Measurements from ENCODE around the gene WFIKKN2.

WFIKKN2 gene

GRCh38 chr17:50815400-50815799, 20.0 kb upstream of the WFIKKN2 start:
- Histone ChIP-seq H3K4me3 (ENCODE audit: low read length) (no peak overlapping the region), H3K9me3 (ENCODE audit: control insufficient read depth, low read length) (no peaks in the 10 kb centered on the region), H3K27me3 (replicated peaks; ENCODE audit: control insufficient read depth, insufficient read depth, low read length) (peaks cover 49% of the 10 kb centered on the region), H3K36me3 (ENCODE audit: control insufficient read depth, insufficient read depth, low read length, severe bottlenecking) (no peaks in the 10 kb centered on the region), H3K4me1 (ENCODE audit: control insufficient read depth, insufficient read depth, low read length) (no peaks in the 10 kb centered on the region), H3K9ac (ENCODE audit: low read length) (no peak overlapping the region)
- no peak for DNase-seq (ENCODE audit: low read depth)

DNA sequence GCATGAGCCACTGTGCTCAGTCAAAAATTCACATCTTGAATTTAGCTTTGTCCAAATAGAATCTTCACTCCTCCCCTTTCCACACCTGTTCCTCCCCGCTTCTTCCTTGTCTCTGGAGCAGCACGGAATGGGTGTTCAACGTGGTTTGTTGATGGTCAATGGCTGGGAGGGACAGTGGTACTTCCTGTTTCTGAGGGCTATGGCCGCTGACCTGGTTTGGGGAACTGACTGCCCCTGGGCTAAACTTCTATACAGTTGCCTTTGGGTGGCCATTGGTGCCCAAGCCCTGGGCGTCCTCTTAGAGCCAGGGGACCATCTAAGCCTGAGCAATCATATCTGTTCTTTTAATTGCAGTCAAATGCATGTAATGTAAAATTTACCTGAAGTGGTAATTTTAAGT, 19.1 kb upstream of the WFIKKN2 start:
- no peak for DNase-seq (ENCODE audit: low read depth)
- H3K4me1 ChIP-seq (ENCODE audit: control insufficient read depth, insufficient read depth, low read length) = no peaks in the 10 kb centered on the region
- no peak overlapping the region for H3K4me3 ChIP-seq (ENCODE audit: low read length)
- H3K9ac ChIP-seq (ENCODE audit: low read length) = no peak overlapping the region
- no peaks in the 10 kb centered on the region for H3K36me3 ChIP-seq (ENCODE audit: control insufficient read depth, insufficient read depth, low read length, severe bottlenecking)
- H3K9me3 ChIP-seq (ENCODE audit: control insufficient read depth, low read length) = no peaks in the 10 kb centered on the region
- peaks cover 46% of the 10 kb centered on the region for H3K27me3 ChIP-seq (replicated peaks; ENCODE audit: control insufficient read depth, insufficient read depth, low read length)

GRCh38 chr17:50816771-50817751, 18.3 kb upstream of the WFIKKN2 start:
- peaks cover 43% of the 10 kb centered on the region for H3K27me3 ChIP-seq (replicated peaks; ENCODE audit: control insufficient read depth, insufficient read depth, low read length)
- H3K4me1 ChIP-seq (ENCODE audit: control insufficient read depth, insufficient read depth, low read length) = no peaks in the 10 kb centered on the region
- H3K9me3 ChIP-seq (ENCODE audit: control insufficient read depth, low read length) = no peaks in the 10 kb centered on the region
- H3K4me3 ChIP-seq (ENCODE audit: low read length) = no peak overlapping the region
- peak; percentile 42 for DNase-seq (ENCODE audit: low read depth)
- no peaks in the 10 kb centered on the region for H3K36me3 ChIP-seq (ENCODE audit: control insufficient read depth, insufficient read depth, low read length, severe bottlenecking)
- no peak overlapping the region for H3K9ac ChIP-seq (ENCODE audit: low read length)

GRCh38 chr17:50817838-50818237, 17.5 kb upstream of the WFIKKN2 start:
- Histone ChIP-seq H3K4me1 (ENCODE audit: control insufficient read depth, insufficient read depth, low read length) (no peaks in the 10 kb centered on the region), H3K9ac (ENCODE audit: low read length) (no peak overlapping the region), H3K36me3 (ENCODE audit: control insufficient read depth, insufficient read depth, low read length, severe bottlenecking) (no peaks in the 10 kb centered on the region), H3K9me3 (ENCODE audit: control insufficient read depth, low read length) (peaks cover 4% of the 10 kb centered on the region), H3K4me3 (ENCODE audit: low read length) (no peak overlapping the region), H3K27me3 (replicated peaks; ENCODE audit: control insufficient read depth, insufficient read depth, low read length) (peaks cover 41% of the 10 kb centered on the region)
- no peak for DNase-seq (ENCODE audit: low read depth)

GRCh38 chr17:50818261-50818660, 17.1 kb upstream of the WFIKKN2 start:
- H3K36me3 ChIP-seq (ENCODE audit: control insufficient read depth, insufficient read depth, low read length, severe bottlenecking) = no peaks in the 10 kb centered on the region
- H3K27me3 ChIP-seq (replicated peaks; ENCODE audit: control insufficient read depth, insufficient read depth, low read length) = peaks cover 42% of the 10 kb centered on the region
- H3K4me1 ChIP-seq (ENCODE audit: control insufficient read depth, insufficient read depth, low read length) = no peaks in the 10 kb centered on the region
- H3K9ac ChIP-seq (ENCODE audit: low read length) = no peak overlapping the region
- DNase-seq (ENCODE audit: low read depth) = no peak
- H3K9me3 ChIP-seq (ENCODE audit: control insufficient read depth, low read length) = peaks cover 6% of the 10 kb centered on the region
- no peak overlapping the region for H3K4me3 ChIP-seq (ENCODE audit: low read length)

- no peak for DNase-seq (ENCODE audit: low read depth)
- Histone ChIP-seq H3K9me3 (ENCODE audit: control insufficient read depth, low read length) (peaks cover 6% of the 10 kb centered on the region), H3K27me3 (replicated peaks; ENCODE audit: control insufficient read depth, insufficient read depth, low read length) (peaks cover 48% of the 10 kb centered on the region), H3K9ac (ENCODE audit: low read length) (no peak overlapping the region), H3K4me3 (ENCODE audit: low read length) (no peak overlapping the region), H3K36me3 (ENCODE audit: control insufficient read depth, insufficient read depth, low read length, severe bottlenecking) (no peaks in the 10 kb centered on the region), H3K4me1 (ENCODE audit: control insufficient read depth, insufficient read depth, low read length) (no peaks in the 10 kb centered on the region)
Measured at GRCh38 chr17:50818921-50819657, 16.3 kb upstream of the WFIKKN2 start.

DNA sequence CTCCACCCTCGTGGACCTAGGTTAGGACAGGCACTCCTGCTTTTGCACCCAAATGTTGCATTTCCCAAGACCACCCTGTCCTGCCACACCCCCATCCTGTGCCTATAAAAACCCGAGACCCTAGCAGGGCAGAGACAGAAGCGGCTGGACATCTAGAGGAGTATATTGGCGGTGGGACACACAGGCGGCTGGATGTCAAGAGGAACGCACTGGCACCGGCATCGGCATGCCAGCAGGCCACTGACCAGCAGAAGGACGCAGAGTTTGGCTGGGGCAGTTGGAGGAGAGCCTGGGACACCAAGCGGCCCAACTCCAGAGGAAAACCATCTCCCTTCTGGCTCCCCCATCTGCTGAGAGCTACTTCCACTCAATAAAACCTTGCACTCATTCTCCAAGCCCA, 14.7 kb upstream of the WFIKKN2 start:
- Histone ChIP-seq H3K4me1 (ENCODE audit: control insufficient read depth, insufficient read depth, low read length) (no peaks in the 10 kb centered on the region), H3K27me3 (replicated peaks; ENCODE audit: control insufficient read depth, insufficient read depth, low read length) (peaks cover 48% of the 10 kb centered on the region), H3K9ac (ENCODE audit: low read length) (no peak overlapping the region), H3K9me3 (ENCODE audit: control insufficient read depth, low read length) (peaks cover 6% of the 10 kb centered on the region), H3K36me3 (ENCODE audit: control insufficient read depth, insufficient read depth, low read length, severe bottlenecking) (no peaks in the 10 kb centered on the region), H3K4me3 (ENCODE audit: low read length) (no peak overlapping the region)
- no peak for DNase-seq (ENCODE audit: low read depth)

DNA sequence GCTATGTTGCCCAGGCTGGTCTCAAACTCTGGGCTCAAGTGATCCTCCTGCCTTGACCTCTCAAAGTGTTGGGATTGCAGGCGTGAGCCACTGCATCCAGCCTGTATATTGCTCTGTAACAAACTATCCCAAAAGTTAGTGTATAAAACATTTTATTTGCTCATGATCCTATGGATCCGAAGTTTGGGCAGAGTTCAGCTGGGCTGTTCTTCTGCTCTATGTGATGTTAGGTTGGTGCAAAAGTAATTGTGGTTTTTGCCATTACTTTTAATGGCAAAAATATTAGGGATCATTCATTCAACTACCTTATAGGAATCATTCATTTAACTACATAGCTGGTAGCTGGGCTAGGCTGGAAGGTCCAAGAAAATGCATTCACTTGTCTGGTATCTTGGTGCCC, 12.8 kb upstream of the WFIKKN2 start:
- Histone ChIP-seq H3K4me3 (ENCODE audit: low read length) (no peak overlapping the region), H3K9ac (ENCODE audit: low read length) (no peak overlapping the region), H3K27me3 (replicated peaks; ENCODE audit: control insufficient read depth, insufficient read depth, low read length) (peaks cover 37% of the 10 kb centered on the region), H3K9me3 (ENCODE audit: control insufficient read depth, low read length) (peaks cover 6% of the 10 kb centered on the region), H3K4me1 (ENCODE audit: control insufficient read depth, insufficient read depth, low read length) (no peaks in the 10 kb centered on the region), H3K36me3 (ENCODE audit: control insufficient read depth, insufficient read depth, low read length, severe bottlenecking) (no peaks in the 10 kb centered on the region)
- no peak for DNase-seq (ENCODE audit: low read depth)

- no peak overlapping the region for H3K4me3 ChIP-seq (ENCODE audit: low read length)
- no peaks in the 10 kb centered on the region for H3K36me3 ChIP-seq (ENCODE audit: control insufficient read depth, insufficient read depth, low read length, severe bottlenecking)
- peaks cover 6% of the 10 kb centered on the region for H3K9me3 ChIP-seq (ENCODE audit: control insufficient read depth, low read length)
- peaks cover 30% of the 10 kb centered on the region for H3K27me3 ChIP-seq (replicated peaks; ENCODE audit: control insufficient read depth, insufficient read depth, low read length)
- no peak for DNase-seq (ENCODE audit: low read depth)
- no peaks in the 10 kb centered on the region for H3K4me1 ChIP-seq (ENCODE audit: control insufficient read depth, insufficient read depth, low read length)
- H3K9ac ChIP-seq (ENCODE audit: low read length) = no peak overlapping the region
Measured at GRCh38 chr17:50824429-50824828, 11.0 kb upstream of the WFIKKN2 start.

DNA sequence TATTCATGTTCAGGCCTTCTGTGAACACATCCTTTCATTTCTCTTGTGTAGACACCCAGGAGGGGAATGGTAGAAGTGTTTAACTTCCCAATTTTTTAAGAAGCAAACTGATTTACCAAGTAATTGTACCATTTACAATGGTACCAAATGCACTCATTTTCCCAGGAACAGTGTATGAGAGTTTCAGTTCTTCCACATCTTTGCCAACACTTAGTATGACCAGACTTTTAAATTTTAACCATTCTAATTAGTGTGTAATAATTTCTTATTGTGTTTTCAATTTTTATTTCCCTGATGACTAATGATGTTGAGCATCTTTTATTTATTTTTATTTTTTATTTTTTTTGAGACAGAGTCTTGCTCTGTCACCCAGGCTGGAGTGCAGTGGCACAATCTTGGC, 10.2 kb upstream of the WFIKKN2 start:
- H3K36me3 ChIP-seq (ENCODE audit: control insufficient read depth, insufficient read depth, low read length, severe bottlenecking) = no peaks in the 10 kb centered on the region
- no peak for DNase-seq (ENCODE audit: low read depth)
- H3K4me1 ChIP-seq (ENCODE audit: control insufficient read depth, insufficient read depth, low read length) = no peaks in the 10 kb centered on the region
- peaks cover 6% of the 10 kb centered on the region for H3K9me3 ChIP-seq (ENCODE audit: control insufficient read depth, low read length)
- H3K9ac ChIP-seq (ENCODE audit: low read length) = no peak overlapping the region
- H3K4me3 ChIP-seq (ENCODE audit: low read length) = no peak overlapping the region
- H3K27me3 ChIP-seq (replicated peaks; ENCODE audit: control insufficient read depth, insufficient read depth, low read length) = peaks cover 25% of the 10 kb centered on the region

DNA sequence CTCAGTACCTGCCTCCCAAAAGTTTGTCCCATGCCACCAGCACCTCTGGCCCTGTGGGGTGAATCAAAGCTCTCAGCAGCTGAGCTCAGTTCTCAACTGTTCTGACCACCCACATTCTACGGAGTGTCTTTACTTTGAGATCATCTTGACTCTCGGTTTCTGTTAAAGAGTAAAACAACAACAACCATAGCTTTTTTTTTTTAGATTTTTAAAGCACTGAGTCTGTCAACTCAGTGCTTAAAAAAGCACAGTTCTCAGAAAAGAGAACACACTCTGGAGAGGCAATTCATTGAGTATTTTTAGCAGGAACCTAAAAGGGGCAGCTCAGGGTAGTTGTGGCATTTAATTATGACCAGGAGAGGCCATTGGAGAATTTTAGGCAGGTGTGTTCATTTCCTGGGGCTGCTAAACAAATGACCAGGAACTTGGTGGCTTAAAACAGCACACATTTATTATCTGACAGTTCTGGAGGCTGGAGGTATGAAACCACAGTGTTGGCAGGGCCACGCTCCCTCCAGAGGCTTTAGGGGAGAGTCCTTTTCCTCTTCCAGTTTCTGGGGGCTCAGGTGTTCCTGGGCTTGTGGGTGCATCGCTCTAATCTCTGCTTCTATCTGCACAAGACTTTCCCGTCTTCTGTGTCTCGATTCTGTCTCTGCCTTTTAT, 6.7 kb upstream of the WFIKKN2 start:
- no peaks in the 10 kb centered on the region for H3K36me3 ChIP-seq (ENCODE audit: control insufficient read depth, insufficient read depth, low read length, severe bottlenecking)
- no peaks in the 10 kb centered on the region for H3K4me1 ChIP-seq (ENCODE audit: control insufficient read depth, insufficient read depth, low read length)
- no peak for DNase-seq (ENCODE audit: low read depth)
- H3K9me3 ChIP-seq (ENCODE audit: control insufficient read depth, low read length) = no peaks in the 10 kb centered on the region
- no peak overlapping the region for H3K4me3 ChIP-seq (ENCODE audit: low read length)
- H3K27me3 ChIP-seq (replicated peaks; ENCODE audit: control insufficient read depth, insufficient read depth, low read length) = peaks cover 23% of the 10 kb centered on the region
- H3K9ac ChIP-seq (ENCODE audit: low read length) = no peak overlapping the region
